Stimulated activated CD8-positive, alpha-beta memory T cell treated with anti-CD3 and anti-CD28 coated beads, Interleukin-2, amount 100 ng/mL, for 48 hours (primary cell): ENCODE data around the gene CBR1.

Source experiments
- DNase-seq, 2 donors: peaks; one replicate each; pipeline ENCODE4 v3.0.0-alpha.2; 2020; ENCODE audit warnings: low read depth in 2 of 2

CBR1 gene

DNA sequence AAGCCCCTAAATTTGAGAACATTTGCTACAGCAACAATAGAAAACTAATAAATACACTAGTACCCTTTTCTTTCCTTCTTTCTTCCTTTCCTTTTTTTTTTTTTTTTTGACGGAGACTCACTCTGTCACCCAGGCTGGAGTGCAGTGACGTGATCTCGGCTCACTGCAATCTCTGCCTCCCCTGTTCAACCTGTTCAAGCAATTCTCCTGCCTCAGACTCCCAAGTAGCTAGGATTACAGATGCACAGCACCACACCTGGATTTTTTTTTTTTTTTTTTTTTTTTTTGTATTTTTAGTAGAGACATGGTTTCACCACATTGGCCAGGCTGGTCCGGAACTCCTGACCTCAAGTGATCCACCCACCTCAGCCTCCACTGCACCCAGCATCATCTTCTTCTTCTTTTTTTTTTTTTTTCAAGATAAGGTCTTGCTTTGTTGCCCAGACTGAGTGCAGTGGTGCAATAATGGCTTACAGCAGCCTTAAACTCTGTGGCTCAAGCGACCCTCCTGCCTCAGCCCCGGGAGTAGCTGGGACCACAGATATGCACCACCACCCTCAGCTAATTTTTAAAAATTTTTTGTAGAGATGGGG is 45.4 kb downstream of the CBR1 start:
- DNase-seq = no peak

DNA sequence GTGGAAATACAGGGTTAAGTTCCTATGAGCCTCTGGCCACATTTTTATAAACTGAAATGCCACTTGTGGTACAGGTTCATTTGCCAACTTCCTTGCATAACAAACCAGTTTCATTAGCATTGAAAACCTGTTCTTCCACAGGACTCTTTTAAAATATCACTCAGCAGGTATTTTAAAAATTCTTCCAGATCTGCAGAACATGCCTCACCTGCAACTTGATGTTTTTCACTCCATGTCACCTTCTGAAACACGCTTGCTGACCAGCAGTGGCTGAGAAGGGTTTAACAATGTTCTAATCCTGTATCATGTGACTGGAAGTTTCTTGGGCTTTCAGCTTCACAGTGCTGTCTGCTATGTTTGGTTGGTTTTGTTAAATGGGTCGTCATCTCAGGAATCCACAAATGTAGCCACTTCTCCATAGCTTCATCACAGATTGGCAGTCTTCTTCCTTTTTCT is 47.5 kb downstream of the CBR1 start:
- DNase-seq = no peak

DNA sequence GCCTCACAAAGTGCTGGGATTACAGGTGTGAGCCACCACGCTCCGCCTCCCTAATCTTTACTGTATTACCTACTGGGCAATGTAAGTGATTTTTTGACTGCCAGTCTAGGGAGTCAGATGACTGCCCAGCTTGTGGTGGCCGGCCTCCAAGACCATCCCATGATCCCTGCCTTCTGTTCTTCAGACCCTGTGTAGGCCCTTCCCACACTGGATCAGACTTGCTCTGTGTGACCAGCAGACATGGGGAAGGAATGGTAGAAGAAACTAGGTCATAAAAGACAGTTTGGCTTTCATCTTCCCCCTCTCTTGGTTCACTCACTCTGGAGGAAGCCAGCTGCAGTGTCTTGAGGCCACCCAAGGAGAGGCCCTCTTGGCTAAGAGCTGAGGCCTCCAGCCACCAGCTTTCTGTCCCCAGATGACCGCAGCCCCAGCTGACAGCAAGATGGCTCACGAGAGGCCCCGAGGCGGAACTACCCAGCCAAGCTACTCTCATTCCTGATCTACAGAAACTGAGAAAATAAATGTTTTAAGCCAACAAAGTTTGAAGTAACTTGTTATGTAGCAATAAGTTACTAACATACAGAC is 50.6 kb downstream of the CBR1 start:
- DNase-seq = no peak
